SU-DHL-6 (cell line): Measurements from ENCODE around the gene CNTRL.

Experiments used
- H2AFZ ChIP-seq: fragments of 200-600 bp; sonication (generic); 2 replicates; pipeline ENCODE4 v1.6.1; 2014; ENCODE audit warnings: low read depth, mild to moderate bottlenecking, moderate library complexity, mixed read lengths, antibody characterized with exemption, low read length; ENCODE audit not compliant: severe bottlenecking
- H3F3A ChIP-seq: fragments of 200-600 bp; shearing (Covaris generic); 2 replicates; pipeline ENCODE4 v1.6.0; 2016; ENCODE audit warnings: antibody characterized with exemption, mild to moderate bottlenecking; ENCODE audit not compliant: insufficient read depth
- H3K27ac ChIP-seq: fragments of 200-600 bp; sonication (generic); 2 replicates; pipeline ENCODE4 v1.5.1; 2016; ENCODE audit warnings: low read depth, mild to moderate bottlenecking, low read length, moderate library complexity, mixed read lengths
- H3K27me3 ChIP-seq: fragments of 200-600 bp; sonication (generic), shearing (Covaris generic); 2 replicates; pipeline ENCODE4 v1.6.0; 2014; ENCODE audit warnings: mild to moderate bottlenecking, low read length
- H3K36me3 ChIP-seq: fragments of 200-600 bp; sonication (generic); 2 replicates; pipeline ENCODE4 v1.6.1; 2014; ENCODE audit warnings: mild to moderate bottlenecking, low read length, mixed read lengths
- H3K4me2 ChIP-seq: fragments of 300-600, 200-600 bp; shearing (Covaris generic), sonication (generic); 2 replicates; pipeline ENCODE4 v1.6.0; 2014; ENCODE audit warnings: low read length, low read depth, mild to moderate bottlenecking; ENCODE audit not compliant: poor library complexity, severe bottlenecking
- H3K4me3 ChIP-seq: fragments of 200-600 bp; sonication (generic); 2 replicates; pipeline ENCODE4 v1.5.1; 2014; ENCODE audit warnings: antibody characterized with exemption, low read length, mild to moderate bottlenecking, mixed read lengths; ENCODE audit not compliant: insufficient read depth, poor library complexity, severe bottlenecking
- H3K79me2 ChIP-seq: fragments of 200-600 bp; sonication (generic); 2 replicates; pipeline ENCODE4 v1.6.1; 2014; ENCODE audit warnings: mild to moderate bottlenecking, low read length, moderate library complexity; ENCODE audit not compliant: insufficient read depth
- H3K9ac ChIP-seq: fragments of 200-600 bp; sonication (generic); 2 replicates; pipeline ENCODE4 v1.7.0; 2014; ENCODE audit warnings: mild to moderate bottlenecking, low read length
- H3K9me2 ChIP-seq: fragments of 200-600 bp; sonication (generic); replicated peaks from 2 replicates; pipeline ENCODE4 v1.6.1; 2014; ENCODE audit warnings: low read length; ENCODE audit not compliant: insufficient read depth
- H3K9me3 ChIP-seq: fragments of 200-600 bp; sonication (generic); 2 replicates; pipeline ENCODE4 v1.6.1; 2014; ENCODE audit warnings: low read length, mixed read lengths; ENCODE audit not compliant: insufficient read depth
- H4K20me1 ChIP-seq: fragments of 200-600 bp; sonication (generic); 2 replicates; pipeline ENCODE4 v1.6.1; 2014; ENCODE audit warnings: low read depth, mild to moderate bottlenecking, antibody characterized with exemption, low read length, moderate library complexity, mixed read lengths
- CTCF ChIP-seq: fragments of 200-600 bp; sonication (generic); IDR thresholded peaks from one replicate; pipeline ENCODE4 v1.5.1; 2017; ENCODE audit warnings: antibody characterized with exemption, mild to moderate bottlenecking, low read length, moderate library complexity; ENCODE audit not compliant: insufficient read depth, poor library complexity, severe bottlenecking
- EZH2phosphoT487 ChIP-seq: fragments of 200-600 bp; sonication (generic), shearing (Covaris generic); conservative IDR thresholded peaks from 2 replicates; pipeline ENCODE4 v1.6.1; 2018; ENCODE audit warnings: mild to moderate bottlenecking, antibody characterized with exemption, low read length, moderate library complexity, mixed read lengths

CNTRL gene

DNA sequence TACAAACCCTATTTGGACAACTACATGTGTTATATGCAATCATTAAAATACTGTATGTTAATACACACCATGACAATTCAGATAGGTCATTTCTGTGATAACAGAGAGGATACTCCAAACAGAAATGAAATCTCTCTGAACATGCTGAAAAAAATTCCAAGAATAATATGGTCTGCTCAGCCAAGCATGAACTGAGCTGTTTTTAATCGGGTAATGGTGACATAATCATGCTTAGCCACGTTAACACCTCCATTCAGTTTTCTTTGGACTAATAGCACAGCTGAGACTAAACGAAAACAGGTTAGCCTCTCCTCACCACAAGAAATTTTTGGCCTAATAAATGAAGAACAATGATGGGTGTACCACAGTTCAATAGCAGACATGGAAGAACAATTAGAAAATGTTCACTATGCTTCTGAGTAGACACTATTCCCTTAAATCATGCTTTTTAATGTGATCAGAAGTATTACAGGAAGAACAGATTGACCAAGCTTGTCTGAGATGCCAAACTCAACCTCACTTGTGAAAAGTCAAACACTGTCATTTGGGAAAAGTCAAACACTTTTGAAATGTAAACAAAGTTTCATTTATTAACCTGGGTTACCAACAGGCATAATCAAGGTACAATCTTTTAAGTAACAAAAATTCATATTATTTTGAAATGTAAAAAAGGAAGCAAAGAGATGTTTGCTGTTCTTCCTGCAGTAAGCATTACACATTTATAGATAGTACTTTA is 107.5 kb downstream of the CNTRL start:
- Histone ChIP-seq H3F3A (peaks cover 82% of the 10 kb centered on the region), H3K9ac (no peak overlapping the region), H3K36me3 (peaks cover 42% of the 10 kb centered on the region), H2AFZ (no peak overlapping the region), H3K9me2 (no peaks in the 10 kb centered on the region), H3K4me2 (peak overlapping the region; percentile 53), H3K79me2 (peaks cover 47% of the 10 kb centered on the region), H3K4me3 (no peak overlapping the region), H3K27ac (peak overlapping the region; percentile 79), H4K20me1 (no peaks in the 10 kb centered on the region), H3K27me3 (no peaks in the 10 kb centered on the region), H3K9me3 (no peaks in the 10 kb centered on the region)
- TF ChIP-seq EZH2phosphoT487 (no peak), CTCF (no peak)

- H3K4me2 ChIP-seq: peak overlapping the region; percentile 53
- H4K20me1 ChIP-seq: no peaks in the 10 kb centered on the region
- H3K36me3 ChIP-seq: peaks cover 42% of the 10 kb centered on the region
- H3K9ac ChIP-seq: peak overlapping the region; percentile 15; the same call in 1 of the 2 replicates
- no peak overlapping the region for H3K4me3 ChIP-seq
- H3K27ac ChIP-seq: peak overlapping the region; percentile 79
- no peaks in the 10 kb centered on the region for H3K9me2 ChIP-seq
- peaks cover 55% of the 10 kb centered on the region for H3K79me2 ChIP-seq
- no peak overlapping the region for H2AFZ ChIP-seq
- no peaks in the 10 kb centered on the region for H3K9me3 ChIP-seq
- H3F3A ChIP-seq: peaks cover 79% of the 10 kb centered on the region
- H3K27me3 ChIP-seq: no peaks in the 10 kb centered on the region
- TF ChIP-seq EZH2phosphoT487 (no peak), CTCF (no peak)
Observed at GRCh38 chr9:121182989-121183388, 108.2 kb downstream of the CNTRL start.

DNA sequence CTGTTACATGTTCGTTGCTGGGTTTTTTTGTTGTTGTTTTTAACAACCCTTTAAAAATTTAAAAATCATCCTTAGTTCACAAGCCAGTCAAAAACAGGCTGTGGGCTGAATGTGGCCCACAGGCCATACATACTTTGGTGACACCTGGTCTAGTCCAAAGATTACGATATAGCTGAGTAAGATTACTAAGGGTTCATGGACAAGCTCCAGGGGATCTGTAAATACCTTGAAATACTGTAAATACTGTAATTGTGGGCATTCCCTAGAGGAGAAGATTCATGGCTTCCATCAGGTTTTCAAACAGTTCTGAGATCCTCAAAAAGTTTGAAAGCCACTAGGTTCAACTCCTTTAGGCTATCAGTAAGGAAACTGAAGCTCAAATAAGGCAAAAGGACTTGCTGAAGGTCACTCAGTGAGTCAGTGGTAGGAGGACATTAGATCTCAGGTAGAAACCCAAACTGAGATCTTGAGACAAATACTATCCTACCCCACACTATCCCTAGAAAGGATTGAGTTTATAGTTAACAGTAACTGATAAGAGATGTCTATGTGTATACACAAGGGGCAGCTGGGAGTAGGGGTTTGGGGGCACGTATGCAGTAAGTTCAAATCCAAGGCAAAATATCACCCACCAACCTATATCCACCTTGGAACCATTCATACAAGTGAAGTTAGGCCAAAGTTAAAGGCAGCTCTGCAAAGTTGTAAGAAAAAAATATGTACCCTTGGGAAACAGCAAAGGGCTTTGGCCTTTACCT is 109.1 kb downstream of the CNTRL start:
- Histone ChIP-seq H3K9me2 (no peaks in the 10 kb centered on the region), H3K4me3 (no peak overlapping the region), H3F3A (peaks cover 70% of the 10 kb centered on the region), H3K27me3 (no peaks in the 10 kb centered on the region), H3K9me3 (no peaks in the 10 kb centered on the region), H3K79me2 (peaks cover 63% of the 10 kb centered on the region), H4K20me1 (no peaks in the 10 kb centered on the region), H3K27ac (peak overlapping the region; percentile 79), H3K9ac (peak overlapping the region; percentile 15; the same call in 1 of the 2 replicates), H3K4me2 (peak overlapping the region; percentile 53), H3K36me3 (peaks cover 43% of the 10 kb centered on the region), H2AFZ (no peak overlapping the region)
- TF ChIP-seq EZH2phosphoT487: no peak
- TF ChIP-seq CTCF: no peak
